DMS153 (cell line): ENCODE measurements around the gene MAGED1.
"Not testable (repeated sequence)": the region's sequence is repeated elsewhere in the genome, so short reads cannot be mapped to it uniquely, and the experiment has no call there.

Experiments
- DNase-seq: peaks from one replicate; lab custom pipeline; 2025; lab: John Stamatoyannopoulos, UW

Gene MAGED1

GRCh38 chrX:51896626-51897025 is 3.2 kb downstream of the MAGED1 start:
- DNase-seq = no peak

- DNase-seq = no peak
Measured at GRCh38 chrX:51899741-51900140, 6.3 kb downstream of the MAGED1 start.

- no peak for DNase-seq
Measured at GRCh38 chrX:51902510-51903050, 9.2 kb downstream of the MAGED1 start.

- DNase-seq = not testable (repeated sequence)
Measured at GRCh38 chrX:51905152-51905551, 11.7 kb downstream of the MAGED1 start.

- no peak for DNase-seq
Measured at GRCh38 chrX:51905711-51906110, 12.3 kb downstream of the MAGED1 start.

GRCh38 chrX:51917604-51918003 is 24.2 kb downstream of the MAGED1 start:
- DNase-seq = no peak

- no peak for DNase-seq
Measured at GRCh38 chrX:51922561-51922960, 29.1 kb downstream of the MAGED1 start.

- peak; percentile 11 for DNase-seq
Measured at GRCh38 chrX:51931566-51932150, 38.2 kb downstream of the MAGED1 start.
